HEK293T (cell line): ENCODE results near the gene HTATIP2.

Source experiments
- BHLHE40 ChIP-seq: fragments of 450-650 bp; IDR thresholded peaks from 2 replicates; pipeline ENCODE4 v1.6.1; 2016; ENCODE audit warnings: mild to moderate bottlenecking, moderate library complexity, borderline replicate concordance
- ELF4 ChIP-seq: fragments of 450-650 bp; IDR thresholded peaks from 2 replicates; pipeline ENCODE4 v1.6.1; 2017; ENCODE audit warnings: antibody characterized with exemption
- HDGF ChIP-seq: fragments of 450-650 bp; IDR thresholded peaks from 2 replicates; pipeline ENCODE4 v1.6.1; 2017; ENCODE audit warnings: antibody characterized with exemption, borderline replicate concordance
- SP1 ChIP-seq: fragments of 450-650 bp; IDR thresholded peaks from 2 replicates; pipeline ENCODE4 v1.6.1; 2017

- TF ChIP-seq HDGF (no peak), SP1 (no peak), ELF4 (no peak), BHLHE40 (no peak)
Measured at GRCh38 chr11:20367313-20367948, 3.9 kb downstream of the HTATIP2 start.
